ENCODE results near the gene LRRC27.
A peak's percentile ranks its signal among the peaks of the same experiment; 100 is the strongest.
"Not testable (repeated sequence)": the region's sequence is repeated elsewhere in the genome, so short reads cannot be mapped to it uniquely, and the experiment has no call there.

Gene LRRC27

DNA sequence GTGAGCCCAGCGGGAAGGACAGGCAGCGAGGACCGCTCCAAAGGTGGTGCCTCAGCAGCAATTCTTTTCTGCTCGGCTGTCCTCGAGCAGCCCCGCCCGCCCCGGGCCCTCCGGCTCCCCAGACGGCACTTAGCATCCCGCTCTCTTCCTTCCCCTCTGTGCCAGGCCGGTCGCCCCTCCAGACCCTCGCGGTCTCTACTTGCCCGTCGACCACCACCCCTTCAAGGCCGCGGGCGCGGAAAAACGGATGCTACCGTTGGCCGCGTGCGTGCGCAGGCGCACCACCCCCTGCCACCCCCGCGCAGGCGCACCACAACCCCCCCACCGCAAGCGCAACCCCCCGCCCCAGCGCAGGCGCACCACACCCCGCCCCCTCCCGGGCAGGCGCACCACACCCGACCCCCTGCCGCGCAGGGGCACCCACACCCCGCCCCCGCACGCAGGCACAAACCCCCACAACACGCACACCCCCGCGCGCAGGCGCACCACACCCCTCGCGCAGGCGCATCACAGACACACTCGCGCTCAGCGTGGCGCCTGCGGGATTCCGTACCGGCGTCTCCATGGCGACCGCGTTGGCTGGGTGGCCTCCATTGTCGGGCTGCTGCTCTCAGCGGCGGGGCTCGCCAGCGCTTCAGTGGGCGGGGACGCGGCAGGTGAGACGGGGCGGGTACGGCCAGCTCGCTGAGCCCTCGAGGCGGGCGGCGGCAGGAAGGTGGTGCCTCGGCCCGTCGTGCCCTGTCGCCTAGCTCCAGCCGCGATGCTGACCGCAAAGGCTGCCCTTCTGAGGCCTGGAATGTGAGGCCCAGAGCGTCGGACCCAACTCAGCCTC lies at the start of gene LRRC27:
Gene LRRC27, plus strand, starts transcription at position 593 of the 832 bp plus-strand sequence. CDS start 1,332 bp downstream, outside the sequence.
- DNase-seq (ENCODE audit: low read depth, low spot score): peak; percentile 73

- DNase-seq (ENCODE audit: low read depth, low spot score): no peak
Observed at GRCh38 chr10:132282667-132283603, 49.1 kb upstream of the LRRC27 start.

DNA sequence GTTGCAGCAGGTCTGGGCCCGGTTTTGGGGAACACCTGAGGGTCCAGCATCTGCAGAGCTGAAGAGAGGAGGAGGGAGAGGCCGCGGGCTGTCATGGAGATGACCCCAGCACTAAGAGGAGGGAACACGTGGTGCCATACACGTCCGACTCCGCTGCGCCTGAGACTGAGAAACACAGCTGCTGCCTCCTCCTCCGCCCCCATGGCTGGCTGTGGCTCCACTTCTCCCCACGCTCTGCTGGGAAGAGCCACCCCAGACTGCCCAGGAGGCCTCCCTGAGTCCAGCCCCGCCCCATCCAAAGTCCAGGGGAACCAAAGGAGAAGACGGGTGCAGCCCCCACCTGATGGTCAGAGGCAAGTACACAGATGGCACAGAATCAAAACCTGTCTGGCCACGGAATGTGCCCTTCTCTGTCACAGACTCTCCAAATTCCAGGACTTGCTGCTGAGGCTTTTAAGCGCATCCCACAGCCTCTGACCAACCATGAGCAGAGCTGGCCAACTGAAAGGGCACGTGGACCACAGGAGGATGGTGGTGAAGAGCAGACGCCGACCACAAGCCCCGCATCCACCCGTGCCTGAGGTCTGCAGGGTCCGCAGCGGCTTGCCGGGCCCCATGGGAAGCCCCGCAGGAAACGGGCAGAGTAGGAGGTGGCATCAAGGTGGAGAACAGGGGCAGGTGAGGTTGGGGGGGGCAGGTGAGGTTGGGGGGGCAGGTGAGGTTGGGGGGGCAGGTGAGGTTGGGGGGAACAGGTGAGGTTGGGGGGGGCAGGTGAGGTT lies 48.2 kb upstream of the LRRC27 start:
- DNase-seq (ENCODE audit: low read depth, low spot score): no peak

DNA sequence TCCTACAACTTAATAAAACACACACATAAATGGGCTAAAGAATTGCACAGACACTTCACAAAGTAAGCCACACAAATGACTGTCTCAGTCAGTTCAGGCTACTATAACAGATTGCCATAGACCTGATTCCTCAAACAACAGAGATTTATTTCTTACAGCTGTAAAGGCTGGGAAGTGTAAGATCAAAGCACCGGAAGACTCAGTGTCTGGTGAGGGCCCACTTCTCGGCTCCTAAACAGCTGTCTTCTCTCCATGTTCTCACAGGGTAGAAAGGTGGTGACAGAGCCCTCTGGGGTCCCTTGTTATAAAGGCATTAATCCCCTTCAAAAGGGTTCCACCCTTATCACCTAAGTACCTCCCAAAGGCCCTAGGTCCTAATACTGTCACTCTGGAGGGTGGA lies 42.6 kb upstream of the LRRC27 start:
- DNase-seq (ENCODE audit: low read depth, low spot score): no peak

- no peak for DNase-seq (ENCODE audit: low read depth, low spot score)
Observed at GRCh38 chr10:132290631-132291030, 41.4 kb upstream of the LRRC27 start.

DNA sequence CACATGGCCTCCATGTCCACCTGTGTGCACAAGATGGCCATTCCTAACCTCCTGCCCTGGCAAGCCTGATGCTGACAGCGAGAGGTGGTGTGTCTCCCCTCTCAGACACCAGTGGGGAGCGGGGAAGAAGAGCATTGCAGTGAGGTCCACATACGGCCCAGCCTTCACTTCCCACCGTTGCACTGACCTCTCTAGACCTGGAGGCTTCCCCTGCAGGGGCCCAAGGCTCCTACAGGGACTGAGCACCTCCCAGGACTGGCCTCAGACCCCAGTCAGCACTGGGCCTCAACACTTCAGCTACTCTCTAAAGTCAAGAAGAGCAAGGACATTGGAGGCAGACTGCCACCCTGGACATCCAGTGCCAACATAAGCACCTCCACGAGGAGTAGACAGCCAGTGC lies 40.2 kb upstream of the LRRC27 start:
- no peak for DNase-seq (ENCODE audit: low read depth, low spot score)

DNA sequence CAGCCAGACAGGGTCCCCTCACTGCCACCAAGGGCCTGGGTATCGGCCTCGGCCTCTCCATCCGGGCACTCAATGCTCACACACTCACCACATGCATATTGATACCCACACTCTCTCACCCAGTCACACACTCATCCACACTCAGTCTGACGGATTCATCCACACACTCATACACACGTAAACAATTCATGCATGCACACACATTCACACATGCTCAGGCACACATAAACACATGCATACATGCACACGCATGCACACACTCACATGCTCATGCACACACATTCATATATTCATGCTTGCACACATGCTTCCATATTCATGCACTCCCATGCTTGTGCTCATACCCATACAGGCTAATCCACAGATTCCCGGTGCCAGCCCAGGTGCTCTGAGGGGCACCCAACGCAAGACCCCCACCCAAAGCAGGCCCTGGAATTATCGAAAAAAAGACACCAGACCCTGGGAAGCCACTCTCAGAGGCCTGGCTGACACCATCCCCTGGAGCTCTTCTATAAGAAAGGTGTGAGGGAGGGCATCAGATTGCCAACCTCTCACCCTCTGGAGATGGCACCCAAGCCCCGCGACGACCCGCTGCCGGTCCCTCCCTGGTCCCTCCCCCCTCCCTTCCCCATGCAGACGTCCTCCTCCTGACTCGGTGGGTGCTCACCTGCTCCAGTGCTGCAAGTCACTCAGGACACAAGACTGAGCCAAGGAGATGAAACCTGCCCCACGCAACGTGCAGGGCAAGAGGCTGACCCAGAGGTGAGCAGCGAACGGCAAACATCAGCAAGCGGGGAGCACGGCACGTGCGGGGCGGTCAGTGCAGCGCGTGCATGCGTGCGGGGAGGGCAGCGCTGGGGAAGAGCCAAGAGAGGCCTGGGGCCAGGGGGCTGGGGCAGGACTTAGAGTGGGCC lies 39.4 kb upstream of the LRRC27 start:
- no peak for DNase-seq (ENCODE audit: low read depth, low spot score)

- DNase-seq (ENCODE audit: low read depth, low spot score): no peak
Observed at GRCh38 chr10:132293201-132293812, 38.7 kb upstream of the LRRC27 start.

- DNase-seq (ENCODE audit: low read depth, low spot score): no peak
Observed at GRCh38 chr10:132293813-132294520, 38.0 kb upstream of the LRRC27 start.

- no peak for DNase-seq (ENCODE audit: low read depth, low spot score)
Observed at GRCh38 chr10:132294561-132295318, 37.3 kb upstream of the LRRC27 start.

DNA sequence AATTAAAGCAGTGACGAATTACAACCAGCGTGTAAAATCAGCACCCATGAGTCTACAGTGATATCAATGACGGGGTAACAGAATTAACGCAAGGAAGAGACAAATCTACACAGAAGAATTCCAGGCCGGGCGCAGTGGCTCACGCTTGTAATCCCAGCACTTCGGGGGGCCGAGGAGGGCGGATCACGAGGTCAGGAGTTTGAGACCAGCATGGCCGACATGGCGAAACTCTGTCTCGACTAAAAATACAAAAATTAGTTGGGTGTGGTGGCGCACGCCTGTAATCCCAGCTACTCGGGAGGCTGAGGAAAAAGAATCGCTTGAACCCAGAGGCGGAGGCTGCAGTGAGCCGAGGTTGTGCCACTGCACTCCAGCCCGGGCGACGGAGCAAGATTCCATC lies 36.5 kb upstream of the LRRC27 start:
- not testable (repeated sequence) for DNase-seq (ENCODE audit: low read depth, low spot score)

- no peak for DNase-seq (ENCODE audit: low read depth, low spot score)
Observed at GRCh38 chr10:132296666-132297443, 35.1 kb upstream of the LRRC27 start.

DNA sequence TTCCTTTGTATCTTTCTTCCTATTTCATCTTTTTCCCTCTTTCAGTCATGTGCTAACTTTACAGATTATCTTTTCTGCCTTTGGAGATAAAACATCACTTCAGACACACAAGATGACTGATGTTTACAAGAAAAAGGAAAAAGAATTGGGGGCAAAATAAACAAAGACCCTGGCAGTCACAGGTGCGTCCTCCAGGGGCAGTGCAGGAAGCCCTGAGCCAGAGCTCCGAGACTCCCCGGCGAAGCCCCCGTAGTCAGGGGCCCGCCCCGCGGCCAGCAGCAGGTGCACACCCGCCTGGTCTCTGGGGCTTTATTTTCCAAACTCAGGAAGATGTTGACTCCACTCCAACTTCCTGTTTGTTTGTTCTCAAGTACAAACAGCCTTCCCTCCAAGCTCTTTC lies 34.5 kb upstream of the LRRC27 start:
- DNase-seq (ENCODE audit: low read depth, low spot score): no peak

GRCh38 chr10:132298038-132298881 lies 33.7 kb upstream of the LRRC27 start:
- DNase-seq (ENCODE audit: low read depth, low spot score): no peak

- no peak for DNase-seq (ENCODE audit: low read depth, low spot score)
Observed at GRCh38 chr10:132299371-132300336, 32.3 kb upstream of the LRRC27 start.

- no peak for DNase-seq (ENCODE audit: low read depth, low spot score)
Observed at GRCh38 chr10:132300582-132300981, 31.4 kb upstream of the LRRC27 start.
